Stimulated activated CD4-positive, alpha-beta T cell treated with anti-CD3 and anti-CD28 coated beads, Interleukin-4, amount 100 ng/mL, for 4 hours (primary cell): Measurements from ENCODE around the gene SLX4IP.
"Not testable (repeated sequence)": the region's sequence is repeated elsewhere in the genome, so short reads cannot be mapped to it uniquely, and the experiment has no call there.

Experiments used
- DNase-seq, 2 experiments: peaks; one replicate each; pipeline ENCODE4 v3.0.0-alpha.2; 2020

SLX4IP gene

GRCh38 chr20:10611357-10611756 is 176.3 kb downstream of the SLX4IP start:
- DNase-seq, result no peak

GRCh38 chr20:10613426-10613825 is 178.3 kb downstream of the SLX4IP start:
- DNase-seq, result not testable (repeated sequence)

- no peak for DNase-seq
Measured at GRCh38 chr20:10613911-10614310, 178.8 kb downstream of the SLX4IP start.

- no peak for DNase-seq
Measured at GRCh38 chr20:10616212-10616611, 181.1 kb downstream of the SLX4IP start.

GRCh38 chr20:10617549-10618133 is 182.5 kb downstream of the SLX4IP start:
- DNase-seq, result not testable (repeated sequence)

- no peak for DNase-seq
Measured at GRCh38 chr20:10618611-10619245, 183.6 kb downstream of the SLX4IP start.

- DNase-seq, result no peak
Measured at GRCh38 chr20:10619427-10619826, 184.3 kb downstream of the SLX4IP start.

- no peak for DNase-seq
Measured at GRCh38 chr20:10621149-10621548, 186.0 kb downstream of the SLX4IP start.

- DNase-seq, result no peak
Measured at GRCh38 chr20:10622657-10623418, 187.7 kb downstream of the SLX4IP start.

- no peak for DNase-seq
Measured at GRCh38 chr20:10625641-10626040, 190.5 kb downstream of the SLX4IP start.

GRCh38 chr20:10626896-10627295 is 191.8 kb downstream of the SLX4IP start:
- no peak for DNase-seq

- DNase-seq, result no peak
Measured at GRCh38 chr20:10629946-10630650, 195.0 kb downstream of the SLX4IP start.

GRCh38 chr20:10631126-10631525 is 196.0 kb downstream of the SLX4IP start:
- no peak for DNase-seq

GRCh38 chr20:10632721-10633509 is 197.8 kb downstream of the SLX4IP start:
- no peak for DNase-seq

GRCh38 chr20:10633718-10634117 is 198.6 kb downstream of the SLX4IP start:
- no peak for DNase-seq

GRCh38 chr20:10634211-10634610 is 199.1 kb downstream of the SLX4IP start:
- no peak for DNase-seq

- DNase-seq, result no peak
Measured at GRCh38 chr20:10634683-10635411, 199.7 kb downstream of the SLX4IP start.

GRCh38 chr20:10635476-10636208 is 200.5 kb downstream of the SLX4IP start:
- DNase-seq, result no peak

- DNase-seq, result no peak
Measured at GRCh38 chr20:10636326-10636818, 201.3 kb downstream of the SLX4IP start.

GRCh38 chr20:10637031-10637559 is 202.0 kb downstream of the SLX4IP start:
- no peak for DNase-seq

- no peak for DNase-seq
Measured at GRCh38 chr20:10637563-10637962, 202.5 kb downstream of the SLX4IP start.
